H1 (cell line): ENCODE results near the gene YIPF2. TPM values are rescaled to one million over a fixed set of nuclear protein-coding genes. Genes with fewer than 3 reads are reported as not detected.

Experiments
- CTCF ChIA-PET: fragments of 300-600 bp; sonication (Branson Sonifier 250); formaldehyde crosslinking; loops from one replicate; lab custom pipeline; 2021; ENCODE audit not compliant: partially characterized antibody; lab: Charles Lee
- POLR2A ChIA-PET: fragments of 300-600 bp; sonication (Branson Sonifier 250); formaldehyde crosslinking; loops from one replicate; lab custom pipeline; 2021; ENCODE audit warnings: inconsistent platforms; ENCODE audit not compliant: partially characterized antibody; lab: Charles Lee
- DNase-seq, 2 experiments: peaks; one replicate each; pipeline versions ENCODE4 v3.0.0 to v3.0.0-alpha.2; 2010 to 2022; ENCODE audit warnings: low spot score in 2 of 2, low read depth in 1 of 2, mixed read lengths in 1 of 2
- FAIRE-seq: peaks from 2 replicates; lab custom pipeline; 2011; peaks lifted over from hg19 to GRCh38; lab: Jason Lieb, UNC
- H2AFZ ChIP-seq: 2 replicates; pipeline ENCODE4 v1.8.1; 2012; ENCODE audit warnings: low read length, inconsistent platforms
- H2AK5ac ChIP-seq: 2 replicates; pipeline ENCODE4 v1.6.1; 2013; ENCODE audit warnings: low read depth, low read length
- H2BK120ac ChIP-seq: replicated peaks from 2 replicates; pipeline ENCODE3; 2013; ENCODE audit warnings: low read depth, low read length, inconsistent platforms
- H2BK12ac ChIP-seq: 2 replicates; pipeline ENCODE4 v1.6.1; 2013; ENCODE audit warnings: low read depth, low read length
- H2BK15ac ChIP-seq: 2 replicates; pipeline ENCODE4 v1.6.1; 2013; ENCODE audit warnings: low read length
- H2BK20ac ChIP-seq: 2 replicates; pipeline ENCODE4 v1.6.1; 2013; ENCODE audit warnings: low read length
- H2BK5ac ChIP-seq: 2 replicates; pipeline ENCODE4 v1.6.1; 2013; ENCODE audit warnings: low read depth, low read length
- H3K14ac ChIP-seq: 2 replicates; pipeline ENCODE4 v1.6.1; 2013; ENCODE audit warnings: inconsistent platforms; ENCODE audit not compliant: insufficient read length
- H3K18ac ChIP-seq: 2 replicates; pipeline ENCODE4 v1.6.1; 2013; ENCODE audit warnings: low read length; ENCODE audit errors: extremely low read depth
- H3K23ac ChIP-seq: 2 replicates; pipeline ENCODE4 v1.6.1; 2013; ENCODE audit warnings: inconsistent platforms; ENCODE audit not compliant: insufficient read length
- H3K23me2 ChIP-seq: 2 replicates; pipeline ENCODE4 v1.6.1; 2013; ENCODE audit warnings: low read depth, low read length
- H3K27ac ChIP-seq: 2 replicates; pipeline ENCODE4 v1.6.1; 2011; ENCODE audit warnings: low read depth, low read length, inconsistent platforms
- H3K27me3 ChIP-seq, 4 experiments: replicated peaks in 1 of 4; 1 replicate in 1 of 4; 2 replicates in 3 of 4; pipeline versions ENCODE4 v1.6.1 to v1.8.1; 2011 to 2013; ENCODE audit warnings: low read length in 3 of 4, mild to moderate bottlenecking in 3 of 4, inconsistent platforms in 2 of 4, mixed read lengths in 2 of 4, moderate library complexity in 1 of 4; ENCODE audit not compliant: control insufficient read depth in 3 of 4, insufficient read depth in 3 of 4; ENCODE audit errors: extremely low read depth in 1 of 4
- H3K36me3 ChIP-seq, 4 experiments: 2 replicates each; pipeline versions ENCODE4 v1.6.1 to v1.8.1; 2011 to 2013; ENCODE audit warnings: mild to moderate bottlenecking in 4 of 4, low read length in 3 of 4, moderate library complexity in 2 of 4, control low read depth in 1 of 4, inconsistent platforms in 1 of 4; ENCODE audit not compliant: insufficient read depth in 4 of 4, control insufficient read depth in 2 of 4
- H3K4ac ChIP-seq: replicated peaks from 2 replicates; pipeline ENCODE3; 2013; ENCODE audit warnings: low read length, low read depth, mixed read lengths, inconsistent platforms; ENCODE audit not compliant: insufficient read length
- H3K4me1 ChIP-seq, 4 experiments: replicated peaks in 1 of 4; 1 replicate in 1 of 4; 2 replicates in 3 of 4; pipeline versions ENCODE4 v1.6.1 to v1.8.1; 2011 to 2013; ENCODE audit warnings: low read length in 3 of 4, inconsistent platforms in 2 of 4, mixed read lengths in 1 of 4; ENCODE audit not compliant: insufficient read depth in 4 of 4, control insufficient read depth in 3 of 4
- H3K4me2 ChIP-seq, 2 experiments: 2 replicates each; pipeline versions ENCODE4 v1.6.1 to v1.8.1; 2011 to 2013; ENCODE audit warnings: low read depth in 2 of 2, low read length in 2 of 2, control low read depth in 1 of 2, inconsistent platforms in 1 of 2, mild to moderate bottlenecking in 1 of 2; ENCODE audit not compliant: insufficient read depth in 1 of 2
- H3K4me3 ChIP-seq, 4 experiments: fragments of 200-600, 300-600 bp in 1 of 4; sonication (generic), shearing (Covaris generic), sonication (Bioruptor Twin) in 1 of 4; 2 replicates each; pipeline versions ENCODE4 v1.5.1 to v1.8.1; 2011 to 2016; ENCODE audit warnings: low read length in 4 of 4, low read depth in 3 of 4, control low read depth in 2 of 4, inconsistent platforms in 2 of 4, mild to moderate bottlenecking in 2 of 4, mixed read lengths in 1 of 4, moderate library complexity in 1 of 4; ENCODE audit not compliant: insufficient read depth in 2 of 4; ENCODE audit errors: extremely low read depth in 1 of 4
- H3K56ac ChIP-seq: replicated peaks from 2 replicates; pipeline ENCODE3; 2013; ENCODE audit warnings: low read depth, mild to moderate bottlenecking, mixed read lengths, low read length, inconsistent platforms; ENCODE audit not compliant: insufficient read length
- H3K79me1 ChIP-seq: 2 replicates; pipeline ENCODE4 v1.6.1; 2013; ENCODE audit warnings: low read depth, low read length, control low read depth
- H3K79me2 ChIP-seq, 2 experiments: 2 replicates each; pipeline versions ENCODE4 v1.6.1 to v1.8.1; 2012 to 2013; ENCODE audit warnings: low read length in 2 of 2, mild to moderate bottlenecking in 2 of 2, inconsistent platforms in 1 of 2; ENCODE audit not compliant: insufficient read depth in 2 of 2, control insufficient read depth in 1 of 2
- H3K9ac ChIP-seq, 4 experiments: replicated peaks in 1 of 4; 1 replicate in 1 of 4; 2 replicates in 3 of 4; pipeline versions ENCODE4 v1.6.1 to v1.8.1; 2011 to 2013; ENCODE audit warnings: low read depth in 3 of 4, low read length in 3 of 4, control low read depth in 2 of 4, mild to moderate bottlenecking in 2 of 4, moderate library complexity in 2 of 4, inconsistent platforms in 1 of 4; ENCODE audit errors: extremely low read depth in 1 of 4
- H3K9me3 ChIP-seq, 2 experiments: 2 replicates each; pipeline versions ENCODE4 v1.6.1 to v1.8.1; 2012 to 2013; ENCODE audit warnings: mild to moderate bottlenecking in 2 of 2, moderate library complexity in 2 of 2, control low read depth in 1 of 2, inconsistent platforms in 1 of 2, low read depth in 1 of 2, low read length in 1 of 2, mixed read lengths in 1 of 2; ENCODE audit not compliant: insufficient read depth in 2 of 2
- H4K20me1 ChIP-seq, 2 experiments: replicated peaks in 1 of 2; 2 replicates each; pipeline versions ENCODE3 to v1.8.1; 2011 to 2013; ENCODE audit warnings: inconsistent platforms in 2 of 2, low read length in 2 of 2, mild to moderate bottlenecking in 1 of 2; ENCODE audit not compliant: insufficient read depth in 2 of 2, control insufficient read depth in 1 of 2
- H4K5ac ChIP-seq: 2 replicates; pipeline ENCODE4 v1.6.1; 2013; ENCODE audit warnings: low read length, low read depth, mixed read lengths, inconsistent platforms; ENCODE audit not compliant: insufficient read length
- H4K8ac ChIP-seq: 2 replicates; pipeline ENCODE4 v1.8.0; 2013; ENCODE audit warnings: mild to moderate bottlenecking, moderate library complexity, low read length, inconsistent platforms; ENCODE audit not compliant: insufficient read depth; ENCODE audit errors: extremely low read depth
- H4K91ac ChIP-seq: replicated peaks from 2 replicates; pipeline ENCODE3; 2013; ENCODE audit warnings: low read length, mixed read lengths, inconsistent platforms; ENCODE audit not compliant: insufficient read length
- ASH2L ChIP-seq: fragments of 200-600, 300-600 bp; sonication (generic); IDR thresholded peaks from one replicate; pipeline ENCODE4 v1.7.1; 2017; ENCODE audit warnings: low read length
- ATF2 ChIP-seq: IDR thresholded peaks from 2 replicates; pipeline ENCODE4 v1.6.1; 2012; ENCODE audit warnings: low read length, inconsistent platforms
- BACH1 ChIP-seq: IDR thresholded peaks from 2 replicates; pipeline ENCODE4 v1.6.1; 2012; ENCODE audit warnings: low read length, improper control_type of control experiment
- HDAC6 ChIP-seq: IDR thresholded peaks from one replicate; pipeline ENCODE4 v1.7.1; 2012; ENCODE audit warnings: low read depth, mild to moderate bottlenecking, inconsistent platforms, low read length, moderate library complexity
- PHF8 ChIP-seq: fragments of 200-600 bp; sonication (generic); conservative IDR thresholded peaks from 2 replicates; pipeline ENCODE4 v1.7.1; 2012; ENCODE audit warnings: low read depth, mild to moderate bottlenecking, inconsistent platforms, low read length, moderate library complexity
- POLR2AphosphoS5 ChIP-seq: IDR thresholded peaks from 2 replicates; pipeline ENCODE4 v1.6.1; 2011; ENCODE audit warnings: low read depth, low read length
- SIRT6 ChIP-seq: IDR thresholded peaks from one replicate; pipeline ENCODE4 v1.7.1; 2012; ENCODE audit warnings: low read length, inconsistent platforms
- TCF12 ChIP-seq: IDR thresholded peaks from 2 replicates; pipeline ENCODE4 v1.6.1; 2011; ENCODE audit warnings: low read depth, mild to moderate bottlenecking, low read length
- ZNF274 ChIP-seq: IDR thresholded peaks from 2 replicates; pipeline ENCODE4 v1.7.0; 2012; ENCODE audit warnings: low read length, borderline replicate concordance; ENCODE audit errors: extremely low read depth
- WGBS, 2 experiments: shearing (Covaris generic) in 1 of 2; methylation state at CpG; one replicate each; pipeline versions ENCODE4 v1.1.6 to v1.1.7; 2013 to 2015; ENCODE audit warnings: low lambda C conversion rate in 2 of 2, mixed read lengths in 2 of 2, inconsistent platforms in 1 of 2, low coverage in 1 of 2, missing lambda C conversion rate in 1 of 2; ENCODE audit not compliant: insufficient replicate concordance in 2 of 2, insufficient coverage in 1 of 2, insufficient read length in 1 of 2; ENCODE audit errors: extremely low coverage in 1 of 2, missing lambda C conversion rate in 1 of 2; 5-methylcytosine and 5-hydroxymethylcytosine counted together
- polyA plus RNA-seq, 7 experiments: library from polyadenylated mRNA; depleted of rRNA in 3 of 7; stranded (reverse) in 5 of 7; unstranded in 2 of 7; fragments of >200 nt in 5 of 7; fragments of 200-250 nt in 2 of 7; gene quantifications; 1 replicate in 5 of 7; 2 replicates in 1 of 7; 4 replicates in 1 of 7; pipeline versions ENCODE4 v1.2.1 to v1.2.3, GENCODE V29; 2011 to 2013; ENCODE audit warnings: missing spikeins in 2 of 7, mixed read lengths in 2 of 7
- total RNA-seq: library from RNA; stranded (reverse); fragmentation: NEBNext Ultra II Directional; extraction: Animal tissue kit (Norgen Biotek cat#: 25700); gene quantifications from 2 replicates; pipeline ENCODE4 v1.2.1, GENCODE V29; 2021
- TF ChIP-seq, protein P1 (sequence below), 3 experiments: IDR thresholded peaks; 1 replicate in 2 of 3; 2 replicates in 1 of 3; pipeline versions ENCODE4 v1.5.1 to v1.6.1; 2011; ENCODE audit warnings: low read length in 3 of 3, mild to moderate bottlenecking in 3 of 3, inconsistent platforms in 2 of 3, low read depth in 1 of 3, moderate library complexity in 1 of 3; ENCODE audit not compliant: insufficient read depth in 1 of 3; ENCODE audit errors: control extremely low read depth in 1 of 3

The YIPF2 gene
- total and polyA plus RNA-seq, 2 of the 8 experiments (the other 6 are each of a cell fraction or from before 2014, with no cell fraction given), result 48.3 to 112 TPM

DNA sequence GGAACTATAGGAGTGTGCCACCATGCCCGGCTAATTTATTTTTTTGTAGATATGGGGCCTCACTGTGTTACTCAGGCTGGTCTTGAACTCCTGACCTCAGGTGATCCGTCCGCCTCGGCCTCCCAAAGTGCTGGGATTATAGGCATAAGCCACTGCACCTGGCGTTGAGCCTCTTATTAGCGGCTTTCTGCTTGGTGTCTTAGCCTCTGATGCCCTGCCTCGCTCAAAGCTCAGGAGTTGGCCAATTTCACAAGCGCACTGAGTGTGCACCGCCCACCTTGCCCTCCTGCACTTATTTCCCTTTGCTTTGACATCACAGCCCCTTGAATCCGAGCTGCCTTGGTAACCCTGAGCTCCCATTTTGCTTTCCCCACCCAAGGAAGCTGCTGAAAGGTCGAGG is 10.1 kb downstream of the YIPF2 start:
- no peak overlapping the region for H2BK12ac ChIP-seq
- WGBS, 2 experiments, result 90% methylated on average over 11 of the region's 11 CpGs; no CpG with 5 or more reads in 1 of the 2 experiments
- no peaks in the 10 kb centered on the region for H3K9me3 ChIP-seq
- H3K4ac ChIP-seq, result no peak overlapping the region
- H3K27me3 ChIP-seq, result no peaks in the 10 kb centered on the region
- no peak overlapping the region for H3K23ac ChIP-seq
- no peak overlapping the region for H3K4me3 ChIP-seq
- H3K79me2 ChIP-seq, result no peaks in the 10 kb centered on the region
- no peak overlapping the region for H2BK5ac ChIP-seq
- DNase-seq (no peak), FAIRE-seq (no peak)
- H2BK120ac ChIP-seq, result no peak overlapping the region
- H3K36me3 ChIP-seq, result peaks cover 5 to 47% (median 25%) of the 10 kb centered on the region in 4 experiments; a peak in 7 of 8 replicates
- CTCF ChIA-PET, result interaction anchor here (0.6 to 2.1 kb wide), 9 partner anchors 8 to 208 kb away, joined by 3 to 8 read pairs (median 3); partner anchors contain the start of genes TIMM29 and YIPF2
- no peaks in the 10 kb centered on the region for H3K23me2 ChIP-seq
- no peak overlapping the region for H2AFZ ChIP-seq
- POLR2A ChIA-PET, result interaction anchor here (1.0 to 1.6 kb wide), 2 partner anchors 8 to 9 kb away, joined by 3 to 7 read pairs; no protein-coding TSS in a partner anchor
- no peak overlapping the region for H3K14ac ChIP-seq
- no peak overlapping the region for H2BK15ac ChIP-seq
- no peak overlapping the region for H4K5ac ChIP-seq
- no peak overlapping the region for H2AK5ac ChIP-seq
- peaks cover 3 to 17% of the 10 kb centered on the region in 2 experiments for H4K20me1 ChIP-seq
- TF ChIP-seq POLR2AphosphoS5 (no peak), PHF8 (no peak), ASH2L (no peak), SIRT6 (no peak), TCF12 (no peak), BACH1 (no peak), HDAC6 (no peak), ZNF274 (no peak), ATF2 (no peak)
- TF ChIP-seq, protein P1, sequence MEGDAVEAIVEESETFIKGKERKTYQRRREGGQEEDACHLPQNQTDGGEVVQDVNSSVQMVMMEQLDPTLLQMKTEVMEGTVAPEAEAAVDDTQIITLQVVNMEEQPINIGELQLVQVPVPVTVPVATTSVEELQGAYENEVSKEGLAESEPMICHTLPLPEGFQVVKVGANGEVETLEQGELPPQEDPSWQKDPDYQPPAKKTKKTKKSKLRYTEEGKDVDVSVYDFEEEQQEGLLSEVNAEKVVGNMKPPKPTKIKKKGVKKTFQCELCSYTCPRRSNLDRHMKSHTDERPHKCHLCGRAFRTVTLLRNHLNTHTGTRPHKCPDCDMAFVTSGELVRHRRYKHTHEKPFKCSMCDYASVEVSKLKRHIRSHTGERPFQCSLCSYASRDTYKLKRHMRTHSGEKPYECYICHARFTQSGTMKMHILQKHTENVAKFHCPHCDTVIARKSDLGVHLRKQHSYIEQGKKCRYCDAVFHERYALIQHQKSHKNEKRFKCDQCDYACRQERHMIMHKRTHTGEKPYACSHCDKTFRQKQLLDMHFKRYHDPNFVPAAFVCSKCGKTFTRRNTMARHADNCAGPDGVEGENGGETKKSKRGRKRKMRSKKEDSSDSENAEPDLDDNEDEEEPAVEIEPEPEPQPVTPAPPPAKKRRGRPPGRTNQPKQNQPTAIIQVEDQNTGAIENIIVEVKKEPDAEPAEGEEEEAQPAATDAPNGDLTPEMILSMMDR (IDR thresholded peaks at IDR 0.05; ENCODE audit: control extremely low read depth in 1 of 3, insufficient read depth in 1 of 3, low read depth in 1 of 3, low read length in 3 of 3), result no peak
- TF ChIP-seq, all 59 proteins: peak for 0
- no peak overlapping the region for H3K27ac ChIP-seq
- no peaks in the 10 kb centered on the region; a peak in 2 of 7 replicates for H3K4me1 ChIP-seq
- peaks cover 2% of the 10 kb centered on the region for H3K79me1 ChIP-seq
- no peak overlapping the region for H4K8ac ChIP-seq
- H3K18ac ChIP-seq, result no peak overlapping the region
- H4K91ac ChIP-seq, result no peak overlapping the region
- H3K56ac ChIP-seq, result no peak overlapping the region
- no peak overlapping the region for H3K9ac ChIP-seq
- no peak overlapping the region for H3K4me2 ChIP-seq
- no peak overlapping the region for H2BK20ac ChIP-seq
